ENCODE data around the gene ENAH.
"Not testable (repeated sequence)": the region's sequence is repeated elsewhere in the genome, so short reads cannot be mapped to it uniquely, and the experiment has no call there.

Gene ENAH

DNA sequence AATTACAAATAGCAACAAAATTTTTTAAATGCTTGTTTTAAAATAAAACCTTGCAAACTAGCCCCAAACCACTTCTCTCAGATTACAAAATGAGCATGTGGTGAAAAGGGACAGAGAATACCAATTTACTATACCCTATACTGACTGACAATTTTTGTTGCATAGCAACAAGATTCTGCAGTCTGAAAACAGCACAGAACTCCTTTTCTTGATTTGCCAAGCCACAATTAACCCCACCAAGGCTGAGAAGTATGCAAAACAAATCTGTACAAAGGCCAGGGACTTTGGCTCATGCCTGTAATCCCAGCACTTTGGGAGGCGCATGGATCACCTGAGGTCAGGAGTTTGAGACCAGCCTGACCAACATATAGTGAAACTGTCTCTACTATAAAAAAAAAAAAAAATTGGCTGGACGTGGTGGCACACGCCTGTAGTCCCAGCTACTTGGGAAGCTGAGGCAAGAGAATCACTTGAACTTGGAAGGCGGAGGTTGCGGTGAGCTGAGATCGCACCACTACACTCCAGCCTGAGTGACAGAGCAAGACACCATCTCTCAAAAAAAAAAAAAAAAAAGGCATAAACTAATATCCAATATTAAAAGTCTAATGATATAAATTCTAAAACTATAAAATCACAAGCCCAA, 21.8 kb downstream of the ENAH start:
- Histone ChIP-seq H3K79me2 (ENCODE audit: low read length) (no peaks in the 10 kb centered on the region), H3K4me1 (ENCODE audit: low read length) (no peaks in the 10 kb centered on the region), H3K27ac (ENCODE audit: low read length) (no peak overlapping the region), H3K9me2 (replicated peaks; ENCODE audit: insufficient read depth, low read length) (no peaks in the 10 kb centered on the region), H3K4me3 (ENCODE audit: low read length) (no peak overlapping the region), H3K9me3 (replicated peaks; ENCODE audit: insufficient read depth, low read length) (no peaks in the 10 kb centered on the region), H2AFZ (ENCODE audit: low read length) (no peak overlapping the region), H3K27me3 (replicated peaks; ENCODE audit: insufficient read depth, low read length) (no peaks in the 10 kb centered on the region), H3K9ac (ENCODE audit: low read length) (no peak overlapping the region), H3K36me3 (replicated peaks; ENCODE audit: insufficient read depth, low read length) (no peaks in the 10 kb centered on the region), H3K4me2 (ENCODE audit: low read depth, low read length) (no peak overlapping the region), H4K20me1 (ENCODE audit: insufficient read depth, low read length) (no peaks in the 10 kb centered on the region), H3F3A (ENCODE audit: insufficient read depth, low read length) (no peaks in the 10 kb centered on the region)
- DNase-seq, result no peak
- TF ChIP-seq EZH2phosphoT487 (IDR thresholded peaks at IDR 0.05; ENCODE audit: low read length), result no peak
- TF ChIP-seq, protein P1, sequence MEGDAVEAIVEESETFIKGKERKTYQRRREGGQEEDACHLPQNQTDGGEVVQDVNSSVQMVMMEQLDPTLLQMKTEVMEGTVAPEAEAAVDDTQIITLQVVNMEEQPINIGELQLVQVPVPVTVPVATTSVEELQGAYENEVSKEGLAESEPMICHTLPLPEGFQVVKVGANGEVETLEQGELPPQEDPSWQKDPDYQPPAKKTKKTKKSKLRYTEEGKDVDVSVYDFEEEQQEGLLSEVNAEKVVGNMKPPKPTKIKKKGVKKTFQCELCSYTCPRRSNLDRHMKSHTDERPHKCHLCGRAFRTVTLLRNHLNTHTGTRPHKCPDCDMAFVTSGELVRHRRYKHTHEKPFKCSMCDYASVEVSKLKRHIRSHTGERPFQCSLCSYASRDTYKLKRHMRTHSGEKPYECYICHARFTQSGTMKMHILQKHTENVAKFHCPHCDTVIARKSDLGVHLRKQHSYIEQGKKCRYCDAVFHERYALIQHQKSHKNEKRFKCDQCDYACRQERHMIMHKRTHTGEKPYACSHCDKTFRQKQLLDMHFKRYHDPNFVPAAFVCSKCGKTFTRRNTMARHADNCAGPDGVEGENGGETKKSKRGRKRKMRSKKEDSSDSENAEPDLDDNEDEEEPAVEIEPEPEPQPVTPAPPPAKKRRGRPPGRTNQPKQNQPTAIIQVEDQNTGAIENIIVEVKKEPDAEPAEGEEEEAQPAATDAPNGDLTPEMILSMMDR (IDR thresholded peaks at IDR 0.05; ENCODE audit: low read length), result no peak
- TF ChIP-seq EZH2 (optimal IDR thresholded peaks at IDR 0.05; ENCODE audit: low read depth, low read length), result no peak

DNA sequence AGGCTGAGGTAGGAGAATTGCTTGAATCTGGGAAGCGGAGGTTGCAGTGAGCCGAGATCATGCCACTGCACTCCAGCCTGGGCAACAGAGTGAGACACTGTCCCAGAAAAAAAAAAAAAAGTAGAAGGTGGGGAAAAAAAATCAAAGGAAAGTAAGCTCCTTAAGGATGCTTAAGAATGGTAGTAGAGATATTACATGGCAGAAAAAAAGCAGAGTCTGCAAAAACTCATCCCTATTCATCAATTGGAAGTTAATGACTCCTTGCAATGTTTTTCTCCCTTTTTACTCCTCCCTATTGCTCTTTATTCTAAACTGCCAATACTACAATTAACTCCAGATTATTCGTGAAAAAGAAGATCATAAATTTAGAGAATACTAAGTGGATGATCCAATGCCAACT, 23.4 kb downstream of the ENAH start:
- H3K9me2 ChIP-seq (replicated peaks; ENCODE audit: insufficient read depth, low read length), result no peaks in the 10 kb centered on the region
- H3K79me2 ChIP-seq (ENCODE audit: low read length), result no peaks in the 10 kb centered on the region
- TF ChIP-seq EZH2 (optimal IDR thresholded peaks at IDR 0.05; ENCODE audit: low read depth, low read length), result no peak
- no peak for TF ChIP-seq EZH2phosphoT487 (IDR thresholded peaks at IDR 0.05; ENCODE audit: low read length)
- TF ChIP-seq, protein P1 (IDR thresholded peaks at IDR 0.05; ENCODE audit: low read length), result no peak
- H3K4me1 ChIP-seq (ENCODE audit: low read length), result no peaks in the 10 kb centered on the region
- no peaks in the 10 kb centered on the region for H3K27me3 ChIP-seq (replicated peaks; ENCODE audit: insufficient read depth, low read length)
- no peak overlapping the region for H3K4me3 ChIP-seq (ENCODE audit: low read length)
- H3K9ac ChIP-seq (ENCODE audit: low read length), result no peak overlapping the region
- no peak overlapping the region for H2AFZ ChIP-seq (ENCODE audit: low read length)
- H3K36me3 ChIP-seq (replicated peaks; ENCODE audit: insufficient read depth, low read length), result no peaks in the 10 kb centered on the region
- no peaks in the 10 kb centered on the region for H3K9me3 ChIP-seq (replicated peaks; ENCODE audit: insufficient read depth, low read length)
- H4K20me1 ChIP-seq (ENCODE audit: insufficient read depth, low read length), result no peaks in the 10 kb centered on the region
- H3F3A ChIP-seq (ENCODE audit: insufficient read depth, low read length), result no peaks in the 10 kb centered on the region
- DNase-seq, result no peak
- H3K27ac ChIP-seq (ENCODE audit: low read length), result no peak overlapping the region
- H3K4me2 ChIP-seq (ENCODE audit: low read depth, low read length), result no peak overlapping the region

DNA sequence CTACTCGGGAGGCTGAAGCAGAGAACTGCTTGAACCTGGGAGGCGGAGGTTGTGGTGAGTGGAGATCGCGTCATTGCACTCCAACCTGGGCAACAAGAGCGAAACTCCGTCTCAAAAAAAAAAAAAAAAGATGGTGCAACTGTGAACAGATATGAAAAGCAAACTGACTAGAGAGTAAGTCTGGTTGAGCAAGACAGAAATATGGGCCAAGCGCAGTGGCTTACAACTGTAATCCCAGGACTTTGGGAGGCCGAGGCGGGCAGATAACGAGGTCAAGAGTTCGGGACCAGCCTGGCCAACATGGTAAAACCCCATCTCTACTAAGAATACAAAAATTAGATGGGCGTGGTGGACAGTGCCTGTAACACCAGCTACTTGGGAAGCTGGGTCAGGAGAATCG, 24.1 kb downstream of the ENAH start:
- H3K27me3 ChIP-seq (replicated peaks; ENCODE audit: insufficient read depth, low read length); H3K4me2 ChIP-seq (ENCODE audit: low read depth, low read length); H4K20me1 ChIP-seq (ENCODE audit: insufficient read depth, low read length); H3F3A ChIP-seq (ENCODE audit: insufficient read depth, low read length); H2AFZ ChIP-seq (ENCODE audit: low read length); H3K4me3 ChIP-seq (ENCODE audit: low read length); H3K36me3 ChIP-seq (replicated peaks; ENCODE audit: insufficient read depth, low read length); H3K9ac ChIP-seq (ENCODE audit: low read length); H3K4me1 ChIP-seq (ENCODE audit: low read length); DNase-seq; H3K9me2 ChIP-seq (replicated peaks; ENCODE audit: insufficient read depth, low read length); H3K79me2 ChIP-seq (ENCODE audit: low read length); H3K9me3 ChIP-seq (replicated peaks; ENCODE audit: insufficient read depth, low read length); H3K27ac ChIP-seq (ENCODE audit: low read length): not testable (repeated sequence)

DNA sequence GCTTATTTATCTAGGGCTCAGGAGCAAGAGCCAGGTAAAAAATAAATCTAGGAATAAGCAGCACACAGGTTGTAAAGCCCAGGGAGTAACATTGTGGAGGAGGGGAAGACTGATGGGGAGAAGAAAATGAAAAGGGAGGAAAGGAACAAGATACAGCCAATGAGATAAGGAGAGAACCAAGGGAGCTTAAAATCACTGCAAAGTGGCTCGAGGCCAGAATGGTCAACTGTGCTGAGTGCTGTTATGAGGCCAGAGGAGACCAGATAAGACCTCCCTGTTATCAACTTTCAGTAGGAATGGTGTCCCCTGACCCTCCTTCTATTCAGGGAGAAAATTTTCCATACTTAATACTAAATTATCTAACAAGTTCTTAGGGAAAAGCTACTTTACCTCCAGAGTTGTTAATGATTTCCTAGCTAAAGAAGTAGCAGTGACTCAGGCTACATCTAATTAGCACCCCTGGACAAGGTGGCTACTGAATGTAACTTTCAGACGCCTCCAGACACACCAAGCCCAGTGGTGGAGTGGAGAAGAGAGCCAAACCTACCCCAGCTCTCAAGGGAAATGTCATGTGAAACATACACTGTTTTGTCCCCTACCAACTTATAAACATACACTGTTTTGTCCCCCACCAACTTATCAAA, 25.5 kb downstream of the ENAH start:
- Histone ChIP-seq H3K9ac (ENCODE audit: low read length) (no peak overlapping the region), H3K27ac (ENCODE audit: low read length) (no peak overlapping the region), H3K4me1 (ENCODE audit: low read length) (no peaks in the 10 kb centered on the region), H3K79me2 (ENCODE audit: low read length) (no peaks in the 10 kb centered on the region), H3K36me3 (replicated peaks; ENCODE audit: insufficient read depth, low read length) (no peaks in the 10 kb centered on the region), H3K4me3 (ENCODE audit: low read length) (no peak overlapping the region), H3K27me3 (replicated peaks; ENCODE audit: insufficient read depth, low read length) (no peaks in the 10 kb centered on the region), H2AFZ (ENCODE audit: low read length) (no peak overlapping the region), H3K9me2 (replicated peaks; ENCODE audit: insufficient read depth, low read length) (no peaks in the 10 kb centered on the region), H3K9me3 (replicated peaks; ENCODE audit: insufficient read depth, low read length) (no peaks in the 10 kb centered on the region), H4K20me1 (ENCODE audit: insufficient read depth, low read length) (no peaks in the 10 kb centered on the region), H3F3A (ENCODE audit: insufficient read depth, low read length) (no peaks in the 10 kb centered on the region), H3K4me2 (ENCODE audit: low read depth, low read length) (no peak overlapping the region)
- DNase-seq, result no peak
- TF ChIP-seq EZH2phosphoT487 (IDR thresholded peaks at IDR 0.05; ENCODE audit: low read length), result no peak
- TF ChIP-seq EZH2 (optimal IDR thresholded peaks at IDR 0.05; ENCODE audit: low read depth, low read length), result no peak
- TF ChIP-seq, protein P1 (IDR thresholded peaks at IDR 0.05; ENCODE audit: low read length), result no peak
